Measurements from ENCODE around the gene TCHP.
"Not testable (repeated sequence)": the region's sequence is repeated elsewhere in the genome, so short reads cannot be mapped to it uniquely, and the experiment has no call there.

The TCHP gene

GRCh38 chr12:109899783-109900751, at the start of gene TCHP:
Gene TCHP (plus strand): TSS chr12:109900274. CDS start chr12:109903027, 2,753 bp downstream.
- peak; percentile 54 for TF ChIP-seq CTCF (IDR thresholded peaks at IDR 0.05; ENCODE audit: borderline replicate concordance, control extremely low read depth, extremely low read depth, insufficient read depth, missing control alignments)
- peak; percentile 90 for DNase-seq (ENCODE audit: low spot score)
- in situ Hi-C loops (cut with MboI; ENCODE audit: low sequenced_read_pairs, unreplicated experiment), result no loop called here

- in situ Hi-C loops (cut with MboI; ENCODE audit: low sequenced_read_pairs, unreplicated experiment), result not testable (repeated sequence)
Observed at GRCh38 chr12:109850518-109850917, 49.6 kb upstream of the TCHP start.

GRCh38 chr12:109855377-109855776, 44.7 kb upstream of the TCHP start:
- TF ChIP-seq CTCF (IDR thresholded peaks at IDR 0.05; ENCODE audit: borderline replicate concordance, control extremely low read depth, extremely low read depth, insufficient read depth, missing control alignments), result no peak
- DNase-seq (ENCODE audit: low spot score), result no peak
- in situ Hi-C loops (cut with MboI; ENCODE audit: low sequenced_read_pairs, unreplicated experiment), result no loop called here

More at GRCh38 chr12:109850518-109850917, 49.6 kb upstream of the TCHP start:
- DNase-seq (ENCODE audit: low spot score), result not testable (repeated sequence)

- no peak for TF ChIP-seq CTCF (IDR thresholded peaks at IDR 0.05; ENCODE audit: borderline replicate concordance, control extremely low read depth, extremely low read depth, insufficient read depth, missing control alignments)
- no peak for DNase-seq (ENCODE audit: low spot score)
- in situ Hi-C loops (cut with MboI; ENCODE audit: low sequenced_read_pairs, unreplicated experiment), result no loop called here
Observed at GRCh38 chr12:109857715-109858114, 42.4 kb upstream of the TCHP start.

GRCh38 chr12:109858764-109859163, 41.3 kb upstream of the TCHP start:
- DNase-seq (ENCODE audit: low spot score), result no peak
- no peak for TF ChIP-seq CTCF (IDR thresholded peaks at IDR 0.05; ENCODE audit: borderline replicate concordance, control extremely low read depth, extremely low read depth, insufficient read depth, missing control alignments)
- in situ Hi-C loops (cut with MboI; ENCODE audit: low sequenced_read_pairs, unreplicated experiment), result no loop called here

GRCh38 chr12:109860977-109861376, 39.1 kb upstream of the TCHP start:
- no peak for DNase-seq (ENCODE audit: low spot score)
- no peak for TF ChIP-seq CTCF (IDR thresholded peaks at IDR 0.05; ENCODE audit: borderline replicate concordance, control extremely low read depth, extremely low read depth, insufficient read depth, missing control alignments)
- in situ Hi-C loops (cut with MboI; ENCODE audit: low sequenced_read_pairs, unreplicated experiment), result no loop called here

GRCh38 chr12:109861689-109862314, 38.3 kb upstream of the TCHP start:
- in situ Hi-C loops (cut with MboI; ENCODE audit: low sequenced_read_pairs, unreplicated experiment), result no loop called here
- DNase-seq (ENCODE audit: low spot score), result no peak
- no peak for TF ChIP-seq CTCF (IDR thresholded peaks at IDR 0.05; ENCODE audit: borderline replicate concordance, control extremely low read depth, extremely low read depth, insufficient read depth, missing control alignments)

- DNase-seq (ENCODE audit: low spot score); in situ Hi-C loops (cut with MboI; ENCODE audit: low sequenced_read_pairs, unreplicated experiment): not testable (repeated sequence)
Observed at GRCh38 chr12:109862491-109862890, 37.6 kb upstream of the TCHP start.
